SK-N-SH treated with all-trans-retinoic acid at 6 μM for 48 hours (cell line): ENCODE results near the gene COL16A1.

ENCODE experiments used
- ARNTL ChIP-seq: fragments of 450-650 bp; formaldehyde crosslinking; IDR thresholded peaks from 2 replicates; pipeline ENCODE4 v1.5.0; 2020; ENCODE audit warnings: low read depth, mild to moderate bottlenecking, moderate library complexity, borderline replicate concordance
- CSDC2 ChIP-seq: fragments of 250-450 bp; sonication (Bioruptor Pico); IDR thresholded peaks from 2 replicates; pipeline ENCODE4 v1.5.0; 2020; ENCODE audit warnings: mild to moderate bottlenecking, moderate library complexity
- ISL1 ChIP-seq: fragments of 250-450 bp; sonication (Bioruptor Pico); IDR thresholded peaks from 2 replicates; pipeline ENCODE4 v2.1.2; 2022; ENCODE audit warnings: mild to moderate bottlenecking, moderate library complexity
- POU6F1 ChIP-seq: fragments of 250-450 bp; sonication (Bioruptor Pico); IDR thresholded peaks from 2 replicates; pipeline ENCODE4 v1.8.0; 2021; ENCODE audit warnings: low read depth, mild to moderate bottlenecking, moderate library complexity, borderline replicate concordance
- RARB ChIP-seq: fragments of 250-450 bp; sonication (Bioruptor Pico); IDR thresholded peaks from 2 replicates; pipeline ENCODE4 v1.8.0; 2021; ENCODE audit warnings: mild to moderate bottlenecking, moderate library complexity
- TCF4 ChIP-seq: fragments of 250-450 bp; sonication (Bioruptor Pico); IDR thresholded peaks from 2 replicates; pipeline ENCODE4 v1.8.0; 2021; ENCODE audit warnings: mild to moderate bottlenecking, moderate library complexity, borderline replicate concordance
- ZC3H10 ChIP-seq: fragments of 250-450 bp; sonication (Bioruptor Pico); IDR thresholded peaks from 2 replicates; pipeline ENCODE4 v1.5.1; 2021; ENCODE audit warnings: mild to moderate bottlenecking, moderate library complexity
- ZFP3 ChIP-seq: fragments of 250-450 bp; sonication (Bioruptor Pico); IDR thresholded peaks from 2 replicates; pipeline ENCODE4 v1.5.0; 2020; ENCODE audit warnings: mild to moderate bottlenecking, moderate library complexity
- ZFP30 ChIP-seq: fragments of 450-650 bp; formaldehyde crosslinking; IDR thresholded peaks from 2 replicates; pipeline ENCODE4 v1.5.0; 2022; ENCODE audit warnings: mild to moderate bottlenecking, moderate library complexity
- ZNF565 ChIP-seq: fragments of 450-650 bp; formaldehyde crosslinking; conservative IDR thresholded peaks from 2 replicates; pipeline ENCODE4 v1.5.0; 2020; ENCODE audit warnings: low read depth, mild to moderate bottlenecking, moderate library complexity
- ZNF8 ChIP-seq: fragments of 450-650 bp; formaldehyde crosslinking; IDR thresholded peaks from 2 replicates; pipeline ENCODE4 v1.5.0; 2020; ENCODE audit warnings: mild to moderate bottlenecking, moderate library complexity
- TF ChIP-seq, protein P1 (sequence below): fragments of 250-450 bp; sonication (Bioruptor Pico); IDR thresholded peaks from 2 replicates; pipeline ENCODE4 v1.8.0; 2020; ENCODE audit warnings: mild to moderate bottlenecking, moderate library complexity, borderline replicate concordance
- TF ChIP-seq, protein P2 (sequence below): fragments of 250-450 bp; sonication (Bioruptor Pico); IDR thresholded peaks from 2 replicates; pipeline ENCODE4 v1.5.1; 2020; ENCODE audit warnings: low read depth, mild to moderate bottlenecking, moderate library complexity

- TF ChIP-seq, protein P1, sequence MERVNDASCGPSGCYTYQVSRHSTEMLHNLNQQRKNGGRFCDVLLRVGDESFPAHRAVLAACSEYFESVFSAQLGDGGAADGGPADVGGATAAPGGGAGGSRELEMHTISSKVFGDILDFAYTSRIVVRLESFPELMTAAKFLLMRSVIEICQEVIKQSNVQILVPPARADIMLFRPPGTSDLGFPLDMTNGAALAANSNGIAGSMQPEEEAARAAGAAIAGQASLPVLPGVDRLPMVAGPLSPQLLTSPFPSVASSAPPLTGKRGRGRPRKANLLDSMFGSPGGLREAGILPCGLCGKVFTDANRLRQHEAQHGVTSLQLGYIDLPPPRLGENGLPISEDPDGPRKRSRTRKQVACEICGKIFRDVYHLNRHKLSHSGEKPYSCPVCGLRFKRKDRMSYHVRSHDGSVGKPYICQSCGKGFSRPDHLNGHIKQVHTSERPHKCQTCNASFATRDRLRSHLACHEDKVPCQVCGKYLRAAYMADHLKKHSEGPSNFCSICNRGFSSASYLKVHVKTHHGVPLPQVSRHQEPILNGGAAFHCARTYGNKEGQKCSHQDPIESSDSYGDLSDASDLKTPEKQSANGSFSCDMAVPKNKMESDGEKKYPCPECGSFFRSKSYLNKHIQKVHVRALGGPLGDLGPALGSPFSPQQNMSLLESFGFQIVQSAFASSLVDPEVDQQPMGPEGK (CRISPR knock-in tag): no peak
- no peak for TF ChIP-seq CSDC2
- TF ChIP-seq ZFP3 (CRISPR knock-in tag): no peak
- TF ChIP-seq TCF4 (CRISPR knock-in tag): no peak
- TF ChIP-seq, protein P2, sequence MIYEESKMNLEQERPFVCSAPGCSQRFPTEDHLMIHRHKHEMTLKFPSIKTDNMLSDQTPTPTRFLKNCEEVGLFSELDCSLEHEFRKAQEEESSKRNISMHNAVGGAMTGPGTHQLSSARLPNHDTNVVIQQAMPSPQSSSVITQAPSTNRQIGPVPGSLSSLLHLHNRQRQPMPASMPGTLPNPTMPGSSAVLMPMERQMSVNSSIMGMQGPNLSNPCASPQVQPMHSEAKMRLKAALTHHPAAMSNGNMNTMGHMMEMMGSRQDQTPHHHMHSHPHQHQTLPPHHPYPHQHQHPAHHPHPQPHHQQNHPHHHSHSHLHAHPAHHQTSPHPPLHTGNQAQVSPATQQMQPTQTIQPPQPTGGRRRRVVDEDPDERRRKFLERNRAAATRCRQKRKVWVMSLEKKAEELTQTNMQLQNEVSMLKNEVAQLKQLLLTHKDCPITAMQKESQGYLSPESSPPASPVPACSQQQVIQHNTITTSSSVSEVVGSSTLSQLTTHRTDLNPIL (CRISPR knock-in tag): no peak
- no peak for TF ChIP-seq ZNF8 (CRISPR knock-in tag)
- no peak for TF ChIP-seq ZFP30 (CRISPR knock-in tag)
- TF ChIP-seq RARB (CRISPR knock-in tag): no peak
- TF ChIP-seq ZC3H10 (CRISPR knock-in tag): no peak
- no peak for TF ChIP-seq ZNF565 (CRISPR knock-in tag)
- TF ChIP-seq POU6F1 (CRISPR knock-in tag): no peak
- no peak for TF ChIP-seq ARNTL (CRISPR knock-in tag)
- TF ChIP-seq ISL1 (CRISPR knock-in tag): no peak
These were observed 55.0 kb downstream of the COL16A1 start for GRCh38 chr1:31648641-31649357.
